Measurements from ENCODE around the gene TMEM121B. TPM values are rescaled to one million over a fixed set of nuclear protein-coding genes. Genes with fewer than 3 reads are reported as not detected.

The TMEM121B gene
- polyA plus RNA-seq, 2 donors = 0.19 to 0.33 TPM

DNA sequence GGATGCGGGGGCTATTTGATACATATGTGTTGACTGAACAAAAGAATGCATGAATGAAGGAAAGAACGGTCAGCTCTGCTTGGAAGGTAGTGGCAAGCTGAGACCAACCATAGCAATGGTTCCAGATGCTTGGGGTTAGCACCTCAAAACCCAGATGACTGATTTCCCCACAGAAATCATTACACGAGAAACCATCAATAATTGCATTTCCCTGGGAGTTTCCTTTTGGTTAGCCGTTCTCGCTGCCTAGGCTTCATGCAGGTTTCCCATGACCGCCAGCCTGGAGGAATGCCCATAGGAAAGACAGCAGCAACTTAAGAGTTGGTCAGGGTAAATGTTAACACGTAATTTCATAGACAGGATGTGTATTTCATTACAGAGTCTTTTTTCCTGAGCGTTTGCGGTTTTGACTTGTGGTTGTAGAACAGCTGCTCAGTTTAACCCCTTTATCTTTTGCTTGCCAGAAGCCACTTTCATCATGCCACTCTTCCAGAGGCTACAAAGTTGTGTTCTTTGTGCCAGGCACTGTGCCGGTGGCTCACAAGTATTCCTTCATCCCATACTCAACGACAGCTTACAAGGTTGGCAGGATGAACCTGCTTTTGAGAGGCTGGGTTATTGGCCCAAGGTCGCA lies 33.5 kb downstream of the TMEM121B start:
- 64 to 70% methylated on average over 12 of the region's 12 CpGs for WGBS, 2 donors
- Histone ChIP-seq H3K4me3 (ENCODE audit: low read depth in 1 of 2, low read length in 2 of 2) (peak overlapping the region in 1 of 2 donors; percentile 3), H3K27ac (ENCODE audit: low read depth in 2 of 2, low read length in 1 of 2) (no peak overlapping the region)

DNA sequence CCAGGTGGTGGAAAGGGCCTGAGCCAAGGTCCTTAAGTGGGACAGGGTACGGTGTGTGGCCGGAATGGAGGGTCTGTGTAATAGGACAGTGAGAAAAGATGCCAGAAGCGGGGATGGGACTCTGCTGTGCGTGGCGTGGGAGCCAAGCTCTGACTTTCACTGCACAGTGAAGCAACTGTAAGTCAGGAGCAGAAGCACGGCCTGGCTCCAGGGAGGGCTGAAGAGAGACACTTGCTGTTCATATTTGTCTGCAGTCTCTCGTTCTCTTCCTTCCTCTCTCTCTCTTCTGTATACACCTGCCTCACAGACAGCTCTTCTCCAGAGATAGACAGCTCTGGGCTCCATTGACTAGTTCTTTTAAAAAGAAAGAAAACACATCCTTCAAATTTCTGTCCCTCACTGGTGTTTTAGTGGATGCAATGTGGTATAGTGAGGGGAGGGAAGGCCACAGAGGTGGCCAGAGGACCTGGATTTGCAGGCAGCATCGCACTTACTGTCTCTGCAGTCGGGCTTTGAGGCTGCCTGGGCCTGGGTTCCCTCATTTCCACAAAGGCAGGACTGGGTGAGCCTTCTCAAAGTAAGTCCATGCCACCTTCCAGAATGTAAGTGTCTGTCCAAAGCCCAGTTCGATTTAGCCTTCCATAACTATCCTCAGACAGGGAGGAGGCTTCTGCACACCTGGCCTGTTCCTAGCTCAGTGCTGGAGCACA lies 34.2 kb downstream of the TMEM121B start:
- H3K27ac ChIP-seq (ENCODE audit: low read depth in 2 of 2, low read length in 1 of 2) = no peak overlapping the region
- H3K27me3 ChIP-seq (ENCODE audit: control insufficient read depth in 1 of 2, insufficient read depth in 2 of 2, low read length in 2 of 2) = no peaks in the 10 kb centered on the region

More for the DNA sequence above, 33.5 kb downstream of the TMEM121B start:
- Histone ChIP-seq H3K4me1 (ENCODE audit: control insufficient read depth in 2 of 2, insufficient read depth in 2 of 2, low read length in 1 of 2) (no peaks in the 10 kb centered on the region), H3K36me3 (ENCODE audit: control insufficient read depth in 2 of 2, insufficient read depth in 2 of 2, low read length in 1 of 2) (no peaks in the 10 kb centered on the region), H3K9me3 (ENCODE audit: control insufficient read depth in 2 of 2, insufficient read depth in 1 of 2, low read depth in 1 of 2, low read length in 1 of 2) (no peaks in the 10 kb centered on the region), H3K27me3 (ENCODE audit: control insufficient read depth in 1 of 2, insufficient read depth in 2 of 2, low read length in 2 of 2) (no peaks in the 10 kb centered on the region)

DNA sequence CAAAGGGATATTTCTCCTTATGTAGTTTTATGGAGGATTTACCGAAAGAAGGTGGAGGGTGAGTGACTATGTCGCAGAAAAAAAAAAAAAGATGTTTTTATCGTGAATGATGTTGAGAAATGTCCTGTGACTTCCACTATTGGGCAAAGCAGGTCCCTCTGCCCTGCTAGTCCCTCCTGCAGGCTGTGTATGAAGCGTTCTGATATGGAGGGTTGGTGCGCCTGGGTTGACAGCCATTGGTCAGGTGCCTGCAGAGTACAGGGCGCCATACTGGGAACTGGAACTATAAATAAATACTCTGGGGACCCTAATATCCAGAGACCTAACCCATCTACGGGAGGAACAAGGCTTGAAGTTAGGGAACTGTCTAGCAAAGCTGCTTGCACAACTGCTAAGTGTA lies 34.9 kb downstream of the TMEM121B start:
- Histone ChIP-seq H3K27me3 (ENCODE audit: control insufficient read depth in 1 of 2, insufficient read depth in 2 of 2, low read length in 2 of 2) (no peaks in the 10 kb centered on the region), H3K36me3 (ENCODE audit: control insufficient read depth in 2 of 2, insufficient read depth in 2 of 2, low read length in 1 of 2) (no peaks in the 10 kb centered on the region), H3K4me3 (ENCODE audit: low read depth in 1 of 2, low read length in 2 of 2) (peak overlapping the region; percentile 83 to 98), H3K9me3 (ENCODE audit: control insufficient read depth in 2 of 2, insufficient read depth in 1 of 2, low read depth in 1 of 2, low read length in 1 of 2) (no peaks in the 10 kb centered on the region), H3K4me1 (ENCODE audit: control insufficient read depth in 2 of 2, insufficient read depth in 2 of 2, low read length in 1 of 2) (no peaks in the 10 kb centered on the region), H3K27ac (ENCODE audit: low read depth in 2 of 2, low read length in 1 of 2) (no peak overlapping the region)
- WGBS, 2 donors = 82% methylated on average over 7 of the region's 7 CpGs

More for the DNA sequence above, 34.2 kb downstream of the TMEM121B start:
- H3K4me1 ChIP-seq (ENCODE audit: control insufficient read depth in 2 of 2, insufficient read depth in 2 of 2, low read length in 1 of 2) = no peaks in the 10 kb centered on the region
- no peaks in the 10 kb centered on the region for H3K36me3 ChIP-seq (ENCODE audit: control insufficient read depth in 2 of 2, insufficient read depth in 2 of 2, low read length in 1 of 2)
- WGBS, 2 donors = 72 to 77% methylated on average over 10 of the region's 10 CpGs
- no peaks in the 10 kb centered on the region for H3K9me3 ChIP-seq (ENCODE audit: control insufficient read depth in 2 of 2, insufficient read depth in 1 of 2, low read depth in 1 of 2, low read length in 1 of 2)
- peak overlapping the region in 1 of 2 donors; percentile 3 for H3K4me3 ChIP-seq (ENCODE audit: low read depth in 1 of 2, low read length in 2 of 2)

DNA sequence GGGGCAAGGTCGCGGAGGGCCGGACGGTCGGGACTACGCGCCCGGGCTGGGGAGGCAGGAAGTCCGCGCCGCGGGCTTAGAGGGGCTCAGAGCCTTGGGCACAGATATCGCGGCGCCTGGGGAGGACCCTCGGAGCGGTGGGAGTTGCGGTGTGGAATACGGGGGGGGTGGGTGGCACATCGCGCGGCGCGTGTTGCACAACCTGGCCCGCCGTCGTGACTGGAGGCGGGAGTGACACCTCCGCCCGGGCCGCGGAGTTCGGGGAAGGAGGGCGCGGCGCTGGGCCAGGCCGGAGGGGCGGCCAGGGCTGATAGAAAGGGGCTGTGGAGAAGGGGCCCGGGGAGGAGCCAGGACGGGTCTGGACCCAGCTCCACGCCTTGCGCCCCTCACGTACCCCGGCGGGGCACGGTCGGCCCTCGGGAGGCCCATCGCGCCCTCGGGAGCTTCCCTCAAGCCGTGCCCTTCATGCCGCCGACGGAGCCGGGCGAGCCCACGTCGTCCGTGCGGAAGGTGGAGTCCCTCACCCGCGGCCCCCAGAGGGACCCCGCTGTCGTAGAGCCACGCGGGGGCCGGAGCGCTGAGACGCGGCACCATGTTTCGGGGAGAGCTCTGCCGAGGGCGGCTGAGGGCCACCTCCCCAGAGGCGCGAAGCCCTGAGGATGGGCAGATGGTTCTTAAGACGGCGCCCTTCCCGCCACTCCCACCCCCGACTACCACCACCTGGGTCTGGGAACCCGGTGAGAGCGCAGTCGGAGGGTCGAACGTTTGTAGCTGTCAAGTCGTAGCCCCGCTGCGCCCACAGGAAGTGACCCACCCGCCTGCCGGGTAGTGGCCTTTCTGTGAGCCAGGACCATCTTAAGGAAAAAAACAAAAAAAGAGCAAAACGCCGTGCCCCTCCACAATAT lies 35.6 kb downstream of the TMEM121B start:
- Histone ChIP-seq H3K36me3 (ENCODE audit: control insufficient read depth in 2 of 2, insufficient read depth in 2 of 2, low read length in 1 of 2) (no peaks in the 10 kb centered on the region), H3K4me3 (ENCODE audit: low read depth in 1 of 2, low read length in 2 of 2) (peak overlapping the region; percentile 83 to 98), H3K27me3 (ENCODE audit: control insufficient read depth in 1 of 2, insufficient read depth in 2 of 2, low read length in 2 of 2) (no peaks in the 10 kb centered on the region), H3K9me3 (ENCODE audit: control insufficient read depth in 2 of 2, insufficient read depth in 1 of 2, low read depth in 1 of 2, low read length in 1 of 2) (no peaks in the 10 kb centered on the region), H3K4me1 (ENCODE audit: control insufficient read depth in 2 of 2, insufficient read depth in 2 of 2, low read length in 1 of 2) (no peaks in the 10 kb centered on the region), H3K27ac (ENCODE audit: low read depth in 2 of 2, low read length in 1 of 2) (peak overlapping the region; percentile 89 to 91)
- WGBS, 2 donors = 6 to 8% methylated on average over 80 to 92 of the region's 92 CpGs

DNA sequence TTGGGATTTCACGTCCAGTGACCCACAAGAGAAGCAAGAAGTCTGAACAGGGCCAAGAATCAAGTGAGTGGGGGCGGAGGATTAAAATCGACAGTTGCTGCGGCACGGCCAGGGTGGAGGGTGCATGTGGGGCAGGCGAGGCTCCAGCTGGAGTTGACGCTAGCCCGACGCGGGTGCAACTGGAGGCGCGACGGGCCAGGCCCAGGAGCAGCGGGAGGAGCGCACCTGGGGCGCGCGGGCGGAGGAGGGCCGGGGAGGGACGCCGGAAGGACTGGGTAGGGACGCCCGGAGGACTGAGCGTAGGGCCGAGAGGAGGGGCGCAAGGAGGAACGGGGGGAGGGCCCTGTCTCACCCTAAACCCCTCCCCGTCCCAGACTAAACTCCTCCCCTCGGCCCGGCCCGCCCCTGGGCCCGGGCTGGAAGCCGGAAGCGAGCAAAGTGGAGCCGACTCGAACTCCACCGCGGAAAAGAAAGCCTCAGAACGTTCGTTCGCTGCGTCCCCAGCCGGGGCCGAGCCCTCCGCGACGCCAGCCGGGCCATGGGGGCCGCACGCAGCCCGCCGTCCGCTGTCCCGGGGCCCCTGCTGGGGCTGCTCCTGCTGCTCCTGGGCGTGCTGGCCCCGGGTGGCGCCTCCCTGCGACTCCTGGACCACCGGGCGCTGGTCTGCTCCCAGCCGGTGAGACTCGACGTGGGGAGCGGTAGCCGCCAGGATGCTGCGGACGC lies 36.4 kb downstream of the TMEM121B start, which contains the start of gene IL17RA:
Gene IL17RA, plus strand, starts transcription at position 447 of the 723 bp plus-strand sequence. Its CDS starts 92 bp downstream, at position 539.
- 1% methylated on average over 57 to 68 of the region's 68 CpGs for WGBS, 2 donors
- Histone ChIP-seq H3K27ac (ENCODE audit: low read depth in 2 of 2, low read length in 1 of 2) (peak within 1 kb of the TSS; percentile 89 to 91), H3K4me1 (ENCODE audit: control insufficient read depth in 2 of 2, insufficient read depth in 2 of 2, low read length in 1 of 2) (no peaks in the 10 kb centered on the region), H3K4me3 (ENCODE audit: low read depth in 1 of 2, low read length in 2 of 2) (peak within 1 kb of the TSS; percentile 83 to 98), H3K9me3 (ENCODE audit: control insufficient read depth in 2 of 2, insufficient read depth in 1 of 2, low read depth in 1 of 2, low read length in 1 of 2) (no peaks in the 10 kb centered on the region), H3K36me3 (ENCODE audit: control insufficient read depth in 2 of 2, insufficient read depth in 2 of 2, low read length in 1 of 2) (no peaks in the 10 kb centered on the region), H3K27me3 (ENCODE audit: control insufficient read depth in 1 of 2, insufficient read depth in 2 of 2, low read length in 2 of 2) (no peaks in the 10 kb centered on the region)

DNA sequence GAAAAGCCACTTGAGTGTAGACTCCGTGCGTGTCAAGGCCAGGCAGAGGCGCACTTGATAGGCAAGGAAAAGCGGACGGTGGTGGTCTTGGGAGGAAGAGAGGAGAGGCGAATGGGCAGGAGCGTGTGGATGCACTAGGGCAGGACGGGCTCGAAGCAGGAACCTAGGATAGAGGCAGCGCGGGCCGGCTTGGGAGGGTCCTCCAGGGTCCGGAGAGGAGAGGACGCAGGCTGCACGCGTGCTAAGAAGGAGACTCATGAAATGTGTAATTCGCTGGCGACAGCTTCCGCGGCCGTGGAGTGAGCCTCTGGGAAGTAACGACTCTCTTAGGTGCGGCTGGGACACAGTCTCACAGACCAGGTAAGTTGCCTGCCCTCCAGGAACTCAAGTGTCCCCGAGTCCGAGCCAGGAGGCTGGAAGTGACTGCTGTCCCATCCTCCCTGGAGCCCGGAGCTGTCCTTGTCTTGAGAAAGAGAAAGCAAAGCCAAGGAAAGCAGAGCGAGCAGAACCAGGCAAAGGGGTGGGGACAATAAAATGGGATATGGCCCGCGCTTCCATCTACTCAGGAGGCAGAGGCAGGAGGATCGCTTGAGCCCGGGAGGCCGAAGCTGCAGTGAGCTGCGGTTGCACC lies 37.2 kb downstream of the TMEM121B start:
- WGBS, 2 donors = 86 to 89% methylated on average over 33 of the region's 33 CpGs
- H3K9me3 ChIP-seq (ENCODE audit: control insufficient read depth in 2 of 2, insufficient read depth in 1 of 2, low read depth in 1 of 2, low read length in 1 of 2) = no peaks in the 10 kb centered on the region
- no peaks in the 10 kb centered on the region for H3K4me1 ChIP-seq (ENCODE audit: control insufficient read depth in 2 of 2, insufficient read depth in 2 of 2, low read length in 1 of 2)
- no peak overlapping the region for H3K4me3 ChIP-seq (ENCODE audit: low read depth in 1 of 2, low read length in 2 of 2)
- no peaks in the 10 kb centered on the region for H3K36me3 ChIP-seq (ENCODE audit: control insufficient read depth in 2 of 2, insufficient read depth in 2 of 2, low read length in 1 of 2)
- H3K27ac ChIP-seq (ENCODE audit: low read depth in 2 of 2, low read length in 1 of 2) = no peak overlapping the region
- H3K27me3 ChIP-seq (ENCODE audit: control insufficient read depth in 1 of 2, insufficient read depth in 2 of 2, low read length in 2 of 2) = no peaks in the 10 kb centered on the region

GRCh38 chr22:17083255-17083654 lies 37.9 kb downstream of the TMEM121B start:
- 94 to 95% methylated on average over 5 of the region's 5 CpGs for WGBS, 2 donors

GRCh38 chr22:17079572-17079971 lies 41.6 kb downstream of the TMEM121B start:
- Histone ChIP-seq H3K27ac (ENCODE audit: low read depth in 2 of 2, low read length in 1 of 2) (no peak overlapping the region), H3K27me3 (ENCODE audit: control insufficient read depth in 1 of 2, insufficient read depth in 2 of 2, low read length in 2 of 2) (no peaks in the 10 kb centered on the region), H3K9me3 (ENCODE audit: control insufficient read depth in 2 of 2, insufficient read depth in 1 of 2, low read depth in 1 of 2, low read length in 1 of 2) (no peaks in the 10 kb centered on the region), H3K4me1 (ENCODE audit: control insufficient read depth in 2 of 2, insufficient read depth in 2 of 2, low read length in 1 of 2) (no peaks in the 10 kb centered on the region), H3K36me3 (ENCODE audit: control insufficient read depth in 2 of 2, insufficient read depth in 2 of 2, low read length in 1 of 2) (no peaks in the 10 kb centered on the region), H3K4me3 (ENCODE audit: low read depth in 1 of 2, low read length in 2 of 2) (no peak overlapping the region)
- WGBS, 2 donors = 69 to 80% methylated on average over 4 of the region's 4 CpGs

More at GRCh38 chr22:17083255-17083654, 37.9 kb downstream of the TMEM121B start:
- Histone ChIP-seq H3K9me3 (ENCODE audit: control insufficient read depth in 2 of 2, insufficient read depth in 1 of 2, low read depth in 1 of 2, low read length in 1 of 2) (no peaks in the 10 kb centered on the region), H3K4me3 (ENCODE audit: low read depth in 1 of 2, low read length in 2 of 2) (no peak overlapping the region), H3K27me3 (ENCODE audit: control insufficient read depth in 1 of 2, insufficient read depth in 2 of 2, low read length in 2 of 2) (no peaks in the 10 kb centered on the region), H3K36me3 (ENCODE audit: control insufficient read depth in 2 of 2, insufficient read depth in 2 of 2, low read length in 1 of 2) (no peaks in the 10 kb centered on the region), H3K4me1 (ENCODE audit: control insufficient read depth in 2 of 2, insufficient read depth in 2 of 2, low read length in 1 of 2) (no peaks in the 10 kb centered on the region), H3K27ac (ENCODE audit: low read depth in 2 of 2, low read length in 1 of 2) (no peak overlapping the region)
